IMR-90 (cell line): ENCODE data around the gene ZNF468. TPM values are rescaled to one million over a fixed set of nuclear protein-coding genes. Genes with fewer than 3 reads are reported as not detected.

ENCODE experiments used
- microRNA-seq, 2 experiments: library from miRNA; stranded (forward) in 1 of 2; unstranded in 1 of 2; fragments of 10-50 nt in 1 of 2; fragments of <30 nt in 1 of 2; gene quantifications in 1 of 2; microRNA quantifications in 1 of 2; one replicate each; pipeline versions ENCODE3 to v1.1.0; 2013 to 2020; ENCODE audit not compliant: insufficient read depth in 1 of 2, insufficient read length in 1 of 2, unreplicated experiment in 1 of 2
- polyA plus RNA-seq, 3 experiments: library from polyadenylated mRNA; depleted of rRNA; stranded (reverse); fragments of >200 nt; gene quantifications; 2 replicates each; pipeline ENCODE4 v1.2.3, GENCODE V29; 2012; ENCODE audit warnings: low replicate concordance in 1 of 3
- small RNA-seq, 5 experiments: library from RNA; depleted of rRNA; stranded (forward); fragments of <200 nt; gene quantifications; one replicate each; pipeline ENCODE3, GENCODE V24; 2012
- total RNA-seq: library from RNA; depleted of rRNA; stranded (reverse); fragments of >200 nt; gene quantifications from 2 replicates; pipeline ENCODE4 v1.2.3, GENCODE V29; 2012; rRNA removed

ZNF468 gene
- total and polyA plus RNA-seq, 2 of the 4 experiments (the other 2 are of a cell fraction) = 6.2 to 20.1 TPM

Small RNA genes within 50 kb of the gene (microRNA-seq; reads per million reads assigned to microRNA genes)
- gene ZNF320 (ENCODE audit: insufficient read depth, insufficient read length) = not detected

Small RNA genes within 50 kb of the gene (small RNA-seq; reads per million reads assigned to genes)
- gene ZNF320 = 0 to 0.56 (median 0) reads per million in 5 experiments

Other genes with a start within 250 kb of the ZNF468 start
- gene ZNF83, start 219.3 kb downstream of the ZNF468 start, total RNA-seq = 36.9 and 42.8 TPM in 2 replicates
- 22.3 and 32.9 TPM in 2 replicates for gene ZNF83, start 219.3 kb downstream of the ZNF468 start, polyA plus RNA-seq (2012; rRNA removed)
- gene ZNF611, start 122.6 kb downstream of the ZNF468 start, total RNA-seq = 8.1 and 8.8 TPM in 2 replicates
- 3.8 and 4.0 TPM in 2 replicates for gene ZNF611, start 122.6 kb downstream of the ZNF468 start, polyA plus RNA-seq (2012; rRNA removed)
- 3.9 and 4.1 TPM in 2 replicates for gene ZNF600, start 70.8 kb downstream of the ZNF468 start, total RNA-seq
- gene ZNF600, start 70.8 kb downstream of the ZNF468 start, polyA plus RNA-seq (2012; rRNA removed) = 4.0 and 4.4 TPM in 2 replicates
- gene ZNF28, start 36.0 kb downstream of the ZNF468 start, total RNA-seq = 18.9 and 24.7 TPM in 2 replicates
- gene ZNF28, start 36.0 kb downstream of the ZNF468 start, polyA plus RNA-seq (2012; rRNA removed) = 3.5 and 4.4 TPM in 2 replicates
- 4.7 and 5.0 TPM in 2 replicates for gene ZNF320, start 40.0 kb upstream of the ZNF468 start, total RNA-seq
- 1.9 and 3.4 TPM in 2 replicates for gene ZNF320, start 40.0 kb upstream of the ZNF468 start, polyA plus RNA-seq (2012; rRNA removed)
- 6.1 TPM in 2 replicates for gene ZNF888, start 65.8 kb upstream of the ZNF468 start, total RNA-seq
- 0.50 and 0.82 TPM in 2 replicates for gene ZNF888, start 65.8 kb upstream of the ZNF468 start, polyA plus RNA-seq (2012; rRNA removed)
- gene ZNF816, start 105.3 kb upstream of the ZNF468 start, total RNA-seq = 10.0 and 12.0 TPM in 2 replicates
- 1.2 and 1.6 TPM in 2 replicates for gene ZNF816, start 105.3 kb upstream of the ZNF468 start, polyA plus RNA-seq (2012; rRNA removed)
- gene ERVV-1, start 156.3 kb upstream of the ZNF468 start, total RNA-seq = not detected in 2 replicates
- not detected in 2 replicates for gene ERVV-1, start 156.3 kb upstream of the ZNF468 start, polyA plus RNA-seq (2012; rRNA removed)
- gene ERVV-2, start 187.1 kb upstream of the ZNF468 start, total RNA-seq = not detected in 2 replicates
- gene ERVV-2, start 187.1 kb upstream of the ZNF468 start, polyA plus RNA-seq (2012; rRNA removed) = not detected in 2 replicates
- 26.9 and 30.8 TPM in 2 replicates for gene ZNF160, start 245.8 kb upstream of the ZNF468 start, total RNA-seq
- 16.4 and 22.6 TPM in 2 replicates for gene ZNF160, start 245.8 kb upstream of the ZNF468 start, polyA plus RNA-seq (2012; rRNA removed)